HCT116 (cell line): Measurements from ENCODE around the gene AIMP1. TPM values are rescaled to one million over a fixed set of nuclear protein-coding genes. Genes with fewer than 3 reads are reported as not detected.

Experiments used
- ATAC-seq: fragments of 200-7000 bp; cut with Tn5 transposase; 2 replicates; pipeline ENCODE4 v1.9.1; 2020; ENCODE audit warnings: mild to moderate bottlenecking, moderate library complexity
- BruUV-seq: library from RNA; stranded (reverse); fragments of 400-500 nt; replicated peaks from 2 replicates; lab custom pipeline; 2021; lab: Mats Ljungman, UMichigan
- CTCF ChIA-PET: fragments of 300-600 bp; sonication (Branson Sonifier 250); formaldehyde crosslinking; loops from one replicate; lab custom pipeline; 2021; ENCODE audit warnings: antibody characterized with exemption; lab: Charles Lee
- POLR2A ChIA-PET: fragments of 300-600, 350-600 bp; sonication (Branson Sonifier 250); formaldehyde crosslinking; loops from one replicate; lab custom pipeline; 2021; ENCODE audit warnings: antibody characterized with exemption; lab: Charles Lee
- RAD21 ChIA-PET, 2 experiments: fragments of 300-600 bp; sonication (Branson Sonifier 250); formaldehyde crosslinking; loops; one replicate each; lab custom pipeline; 2023; ENCODE audit warnings: low total read pairs in 2 of 2; ENCODE audit not compliant: uncharacterized antibody in 2 of 2, unreplicated experiment in 2 of 2, low non-redundant PET in 1 of 2; lab: Charles Lee
- DNase-seq: peaks from one replicate; pipeline ENCODE4 v3.0.0-alpha.2; 2010; ENCODE audit warnings: low read depth, low spot score
- H2AFZ ChIP-seq: fragments of 200-600 bp; shearing (Covaris generic), sonication (generic); 2 replicates; pipeline ENCODE4 v1.6.1; 2017; ENCODE audit warnings: low read depth, mixed run types, mixed read lengths, antibody characterized with exemption, low read length; ENCODE audit not compliant: poor library complexity, severe bottlenecking
- H3K27ac ChIP-seq: 2 replicates; pipeline ENCODE4 v1.5.1; 2012; ENCODE audit warnings: low read depth, low read length
- H3K27me3 ChIP-seq: fragments of 200-600 bp; sonication (generic); 2 replicates; pipeline ENCODE4 v1.6.1; 2016; ENCODE audit warnings: mixed run types, low read length, mixed read lengths; ENCODE audit not compliant: insufficient read depth
- H3K36me3 ChIP-seq, 2 experiments: fragments of 200-500 bp in 1 of 2; fragments of 200-600 bp in 1 of 2; sonication (Bioruptor generic) in 1 of 2; sonication (generic) in 1 of 2; 2 replicates each; pipeline versions ENCODE4 v1.5.1 to v1.6.1; 2014 to 2016; ENCODE audit warnings: low read length in 2 of 2, inconsistent platforms in 1 of 2, mixed read lengths in 1 of 2, mixed run types in 1 of 2; ENCODE audit not compliant: insufficient read depth in 2 of 2, control insufficient read depth in 1 of 2
- H3K4me1 ChIP-seq, 2 experiments: fragments of 200-600 bp in 1 of 2; sonication (generic) in 1 of 2; 2 replicates each; pipeline versions ENCODE4 v1.5.1 to v1.6.1; 2012 to 2017; ENCODE audit warnings: low read length in 2 of 2, inconsistent platforms in 1 of 2, mild to moderate bottlenecking in 1 of 2, mixed read lengths in 1 of 2, mixed run types in 1 of 2, moderate library complexity in 1 of 2; ENCODE audit not compliant: insufficient read depth in 2 of 2, control insufficient read depth in 1 of 2
- H3K4me2 ChIP-seq: fragments of 200-600 bp; sonication (generic); 2 replicates; pipeline ENCODE4 v1.6.1; 2017; ENCODE audit warnings: mixed run types, low read length, mixed read lengths
- H3K4me3 ChIP-seq, 2 experiments: fragments of 200-600 bp in 1 of 2; sonication (generic) in 1 of 2; replicated peaks in 1 of 2; 2 replicates each; pipeline ENCODE4 v1.5.1; 2011 to 2016; ENCODE audit warnings: low read length in 2 of 2, control low read depth in 1 of 2, low read depth in 1 of 2, mild to moderate bottlenecking in 1 of 2, mixed read lengths in 1 of 2, mixed run types in 1 of 2
- H3K79me2 ChIP-seq: fragments of 200-600 bp; sonication (generic); 2 replicates; pipeline ENCODE4 v1.6.1; 2017; ENCODE audit warnings: mild to moderate bottlenecking, mixed run types, low read length, moderate library complexity, mixed read lengths; ENCODE audit not compliant: insufficient read depth
- H3K9ac ChIP-seq: fragments of 200-600 bp; sonication (generic); 2 replicates; pipeline ENCODE4 v1.6.1; 2016; ENCODE audit warnings: low read length, mixed read lengths
- H3K9me2 ChIP-seq: fragments of 200-600 bp; sonication (generic), shearing (Covaris generic); 2 replicates; pipeline ENCODE4 v1.6.1; 2017; ENCODE audit warnings: mixed run types, mild to moderate bottlenecking, moderate library complexity; ENCODE audit not compliant: insufficient read depth
- H3K9me3 ChIP-seq, 2 experiments: fragments of 200-500 bp in 1 of 2; fragments of 200-600 bp in 1 of 2; sonication (Bioruptor generic) in 1 of 2; sonication (generic) in 1 of 2; 2 replicates each; pipeline ENCODE4 v1.6.1; 2014 to 2017; ENCODE audit warnings: low read length in 2 of 2, mixed read lengths in 2 of 2, inconsistent platforms in 1 of 2, low read depth in 1 of 2, mild to moderate bottlenecking in 1 of 2, mixed run types in 1 of 2, moderate library complexity in 1 of 2; ENCODE audit not compliant: control insufficient read depth in 1 of 2, insufficient read depth in 1 of 2
- H4K20me1 ChIP-seq: fragments of 200-600 bp; sonication (generic), shearing (Covaris generic); 2 replicates; pipeline ENCODE4 v1.6.1; 2017; ENCODE audit warnings: mixed run types, mild to moderate bottlenecking, moderate library complexity; ENCODE audit not compliant: insufficient read depth
- CEBPB ChIP-seq: IDR thresholded peaks from 2 replicates; pipeline ENCODE4 v1.6.1; 2012; ENCODE audit warnings: low read depth
- EGR1 ChIP-seq: IDR thresholded peaks from 2 replicates; pipeline ENCODE4 v1.6.1; 2012; ENCODE audit warnings: low read depth
- ELF1 ChIP-seq: IDR thresholded peaks from 2 replicates; pipeline ENCODE4 v1.6.1; 2012; ENCODE audit warnings: low read depth, borderline replicate concordance
- EZH2phosphoT487 ChIP-seq: fragments of 200-600 bp; IDR thresholded peaks from 2 replicates; pipeline ENCODE4 v1.6.1; 2018; ENCODE audit warnings: antibody characterized with exemption, borderline replicate concordance
- FOSL1 ChIP-seq: IDR thresholded peaks from 2 replicates; pipeline ENCODE4 v1.6.1; 2012; ENCODE audit warnings: low read depth
- JUND ChIP-seq: IDR thresholded peaks from 2 replicates; pipeline ENCODE4 v1.6.1; 2012
- MAX ChIP-seq: IDR thresholded peaks from 2 replicates; pipeline ENCODE4 v1.6.1; 2012
- POLR2A ChIP-seq: IDR thresholded peaks from 2 replicates; pipeline ENCODE4 v1.7.0; 2011; ENCODE audit warnings: borderline replicate concordance; ENCODE audit not compliant: insufficient read depth, insufficient read length; ENCODE audit errors: extremely low read depth
- POLR2AphosphoS5 ChIP-seq: IDR thresholded peaks from 2 replicates; pipeline ENCODE4 v1.6.1; 2011; ENCODE audit warnings: mild to moderate bottlenecking, low read depth, low read length, moderate library complexity
- SIN3A ChIP-seq: IDR thresholded peaks from 2 replicates; pipeline ENCODE4 v1.6.1; 2012; ENCODE audit warnings: low read depth
- SP1 ChIP-seq: IDR thresholded peaks from 2 replicates; pipeline ENCODE4 v1.6.1; 2012; ENCODE audit warnings: low read depth
- TCF7L2 ChIP-seq: IDR thresholded peaks from 2 replicates; pipeline ENCODE4 v1.7.0; 2011; ENCODE audit warnings: borderline replicate concordance, inconsistent platforms; ENCODE audit not compliant: insufficient read depth, insufficient read length; ENCODE audit errors: extremely low read depth
- ZFX ChIP-seq: fragments of 450-650 bp; IDR thresholded peaks from 2 replicates; pipeline ENCODE4 v1.6.1; 2017
- ZNF274 ChIP-seq: fragments of 200-500 bp; sonication (Bioruptor generic); IDR thresholded peaks from 2 replicates; pipeline ENCODE4 v1.6.1; 2014; ENCODE audit warnings: mild to moderate bottlenecking, low read depth, low read length, inconsistent platforms
- intact Hi-C: fragments of 100-400 bp; cut with micrococcal nuclease; formaldehyde crosslinking; loops from 2 replicates; pipeline ENCODE4 v1.10.0; 2022
- total RNA-seq: library from RNA; stranded (reverse); gene quantifications from one replicate; pipeline ENCODE4 v1.2.1, GENCODE V29; 2021; ENCODE audit not compliant: unreplicated experiment
- TF ChIP-seq, protein P1 (sequence below): IDR thresholded peaks from 2 replicates; pipeline ENCODE4 v1.6.1; 2012; ENCODE audit warnings: low read depth
- TF ChIP-seq, protein P2 (sequence below): IDR thresholded peaks from 2 replicates; pipeline ENCODE4 v1.6.1; 2011; ENCODE audit warnings: mild to moderate bottlenecking, low read length, moderate library complexity; ENCODE audit not compliant: insufficient replicate concordance; ENCODE audit errors: extremely low read depth

Gene AIMP1
- total RNA-seq, 1 experiment from 2014 or later, result 67.4 TPM

GRCh38 chr4:106286611-106287010 lies 29.7 kb upstream of the AIMP1 start:
- H3K36me3 ChIP-seq, result no peaks in the 10 kb centered on the region
- ChIA-PET CTCF (no interaction called here), POLR2A (no interaction called here), RAD21 (no interaction called here)
- H3K9me3 ChIP-seq, result no peaks in the 10 kb centered on the region
- H2AFZ ChIP-seq, result no peak overlapping the region
- ATAC-seq, result no peak
- no peaks in the 10 kb centered on the region for H4K20me1 ChIP-seq
- H3K79me2 ChIP-seq, result no peaks in the 10 kb centered on the region
- H3K9ac ChIP-seq, result no peak overlapping the region
- no peaks in the 10 kb centered on the region for H3K4me1 ChIP-seq
- H3K27ac ChIP-seq, result no peak overlapping the region
- H3K4me3 ChIP-seq, result no peak overlapping the region
- BruUV-seq, result no TSS peak
- no peaks in the 10 kb centered on the region for H3K9me2 ChIP-seq
- TF ChIP-seq POLR2A, result no peak
- no peak for TF ChIP-seq ZFX
- no peak for TF ChIP-seq FOSL1
- TF ChIP-seq EGR1, result no peak
- no peak for TF ChIP-seq SIN3A
- TF ChIP-seq, protein P1, sequence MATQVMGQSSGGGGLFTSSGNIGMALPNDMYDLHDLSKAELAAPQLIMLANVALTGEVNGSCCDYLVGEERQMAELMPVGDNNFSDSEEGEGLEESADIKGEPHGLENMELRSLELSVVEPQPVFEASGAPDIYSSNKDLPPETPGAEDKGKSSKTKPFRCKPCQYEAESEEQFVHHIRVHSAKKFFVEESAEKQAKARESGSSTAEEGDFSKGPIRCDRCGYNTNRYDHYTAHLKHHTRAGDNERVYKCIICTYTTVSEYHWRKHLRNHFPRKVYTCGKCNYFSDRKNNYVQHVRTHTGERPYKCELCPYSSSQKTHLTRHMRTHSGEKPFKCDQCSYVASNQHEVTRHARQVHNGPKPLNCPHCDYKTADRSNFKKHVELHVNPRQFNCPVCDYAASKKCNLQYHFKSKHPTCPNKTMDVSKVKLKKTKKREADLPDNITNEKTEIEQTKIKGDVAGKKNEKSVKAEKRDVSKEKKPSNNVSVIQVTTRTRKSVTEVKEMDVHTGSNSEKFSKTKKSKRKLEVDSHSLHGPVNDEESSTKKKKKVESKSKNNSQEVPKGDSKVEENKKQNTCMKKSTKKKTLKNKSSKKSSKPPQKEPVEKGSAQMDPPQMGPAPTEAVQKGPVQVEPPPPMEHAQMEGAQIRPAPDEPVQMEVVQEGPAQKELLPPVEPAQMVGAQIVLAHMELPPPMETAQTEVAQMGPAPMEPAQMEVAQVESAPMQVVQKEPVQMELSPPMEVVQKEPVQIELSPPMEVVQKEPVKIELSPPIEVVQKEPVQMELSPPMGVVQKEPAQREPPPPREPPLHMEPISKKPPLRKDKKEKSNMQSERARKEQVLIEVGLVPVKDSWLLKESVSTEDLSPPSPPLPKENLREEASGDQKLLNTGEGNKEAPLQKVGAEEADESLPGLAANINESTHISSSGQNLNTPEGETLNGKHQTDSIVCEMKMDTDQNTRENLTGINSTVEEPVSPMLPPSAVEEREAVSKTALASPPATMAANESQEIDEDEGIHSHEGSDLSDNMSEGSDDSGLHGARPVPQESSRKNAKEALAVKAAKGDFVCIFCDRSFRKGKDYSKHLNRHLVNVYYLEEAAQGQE, result no peak
- TF ChIP-seq CEBPB, result no peak
- TF ChIP-seq MAX, result no peak
- TF ChIP-seq JUND, result no peak
- TF ChIP-seq ELF1, result no peak
- no peak for TF ChIP-seq TCF7L2
- no peak for TF ChIP-seq EZH2phosphoT487
- TF ChIP-seq, protein P2, sequence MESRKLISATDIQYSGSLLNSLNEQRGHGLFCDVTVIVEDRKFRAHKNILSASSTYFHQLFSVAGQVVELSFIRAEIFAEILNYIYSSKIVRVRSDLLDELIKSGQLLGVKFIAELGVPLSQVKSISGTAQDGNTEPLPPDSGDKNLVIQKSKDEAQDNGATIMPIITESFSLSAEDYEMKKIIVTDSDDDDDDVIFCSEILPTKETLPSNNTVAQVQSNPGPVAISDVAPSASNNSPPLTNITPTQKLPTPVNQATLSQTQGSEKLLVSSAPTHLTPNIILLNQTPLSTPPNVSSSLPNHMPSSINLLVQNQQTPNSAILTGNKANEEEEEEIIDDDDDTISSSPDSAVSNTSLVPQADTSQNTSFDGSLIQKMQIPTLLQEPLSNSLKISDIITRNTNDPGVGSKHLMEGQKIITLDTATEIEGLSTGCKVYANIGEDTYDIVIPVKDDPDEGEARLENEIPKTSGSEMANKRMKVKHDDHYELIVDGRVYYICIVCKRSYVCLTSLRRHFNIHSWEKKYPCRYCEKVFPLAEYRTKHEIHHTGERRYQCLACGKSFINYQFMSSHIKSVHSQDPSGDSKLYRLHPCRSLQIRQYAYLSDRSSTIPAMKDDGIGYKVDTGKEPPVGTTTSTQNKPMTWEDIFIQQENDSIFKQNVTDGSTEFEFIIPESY, result no peak
- TF ChIP-seq ZNF274, result no peak
- TF ChIP-seq SP1, result no peak
- TF ChIP-seq POLR2AphosphoS5, result no peak
- intact Hi-C loops, result no loop called here
- DNase-seq, result no peak
- no peak overlapping the region for H3K4me2 ChIP-seq
- H3K27me3 ChIP-seq, result no peaks in the 10 kb centered on the region
